ENCODE results near the gene TMC1. TPM values are rescaled to one million over a fixed set of nuclear protein-coding genes. Genes with fewer than 3 reads are reported as not detected.

Gene TMC1
- total and polyA plus RNA-seq, 12 donors, result 0.01 to 0.67 (median 0.43) TPM; not detected in 6

GRCh38 chr9:72823971-72824370 lies 302.6 kb downstream of the TMC1 start:
- ATAC-seq (no peak), DNase-seq (no peak)
- no peak for TF ChIP-seq CTCF (IDR thresholded peaks at IDR 0.05)
- Histone ChIP-seq H3K27ac (no peak overlapping the region), H3K9me3 (no peaks in the 10 kb centered on the region), H3K4me1 (peaks cover 0 to 17% (median 0%) of the 10 kb centered on the region in 9 donors), H3K36me3 (no peaks in the 10 kb centered on the region), H3K27me3 (no peaks in the 10 kb centered on the region), H3K4me3 (no peak overlapping the region)
- WGBS, 2 donors, result 78 to 82% methylated on average over 5 of the region's 5 CpGs
- intact Hi-C loops (cut with DNase I), result loop anchor here (2.0 to 10.0 kb wide), 9 partner anchors 229 to 789 kb away; no protein-coding TSS in a partner anchor

- Histone ChIP-seq H3K9me3 (no peaks in the 10 kb centered on the region), H3K27me3 (no peaks in the 10 kb centered on the region), H3K4me1 (peaks cover 0 to 17% (median 0%) of the 10 kb centered on the region in 9 donors), H3K36me3 (no peaks in the 10 kb centered on the region), H3K27ac (peak overlapping the region in 8 of 10 donors; percentile 8 to 70 (median 32)), H3K4me3 (no peak overlapping the region)
- WGBS, 2 donors, result 60 to 68% methylated on average over 7 of the region's 7 CpGs
- peak in 7 of 8 donors; percentile 63 to 87 (median 83) for ATAC-seq
- no peak for TF ChIP-seq CTCF (IDR thresholded peaks at IDR 0.05)
- intact Hi-C loops (cut with DNase I), result loop anchor here in 6 of 10 donors (10.0 kb wide), 2 partner anchors 232 to 792 kb away; no protein-coding TSS in a partner anchor
- no peak for DNase-seq
These were observed 305.9 kb downstream of the TMC1 start for GRCh38 chr9:72826996-72827949.

- Histone ChIP-seq H3K36me3 (no peaks in the 10 kb centered on the region), H3K4me3 (no peak overlapping the region), H3K9me3 (no peaks in the 10 kb centered on the region), H3K27ac (peak overlapping the region in 6 of 10 donors; percentile 8 to 70 (median 46)), H3K4me1 (peaks cover 0 to 17% (median 0%) of the 10 kb centered on the region in 9 donors), H3K27me3 (no peaks in the 10 kb centered on the region)
- intact Hi-C loops (cut with DNase I), result loop anchor here in 6 of 10 donors (10.0 kb wide), 2 partner anchors 233 to 793 kb away; no protein-coding TSS in a partner anchor
- 79 to 86% methylated on average over 2 of the region's 2 CpGs for WGBS, 2 donors
- ATAC-seq, result peak in 1 of 8 donors; percentile 25
- DNase-seq, result no peak
- TF ChIP-seq CTCF (IDR thresholded peaks at IDR 0.05), result no peak
These were observed 306.7 kb downstream of the TMC1 start for GRCh38 chr9:72827950-72828731.

- Histone ChIP-seq H3K4me1 (no peaks in the 10 kb centered on the region), H3K27ac (no peak overlapping the region), H3K4me3 (no peak overlapping the region), H3K27me3 (no peaks in the 10 kb centered on the region), H3K9me3 (no peaks in the 10 kb centered on the region), H3K36me3 (no peaks in the 10 kb centered on the region)
- TF ChIP-seq CTCF (IDR thresholded peaks at IDR 0.05), result no peak
- no peak for DNase-seq
- ATAC-seq, result no peak
- 80 to 82% methylated on average over 1 of the region's 1 CpG for WGBS, 2 donors
- intact Hi-C loops (cut with DNase I), result no loop called here
These were observed 313.6 kb downstream of the TMC1 start for GRCh38 chr9:72834994-72835393.
